Ascending aorta (tissue), 2 donors: ENCODE measurements around the gene FOXRED2. TPM values are rescaled to one million over a fixed set of nuclear protein-coding genes. Genes with fewer than 3 reads are reported as not detected.
"Not testable (repeated sequence)": the region's sequence is repeated elsewhere in the genome, so short reads cannot be mapped to it uniquely, and the experiment has no call there.

Experiments
- DNase-seq, 2 donors: peaks; one replicate each; pipeline ENCODE4 v3.0.0-alpha.2; 2019; ENCODE audit warnings: low spot score in 2 of 2
- H3K27ac ChIP-seq, 2 donors: fragments of 200-600 bp; sonication (generic); one replicate each; pipeline ENCODE4 v1.5.1; 2016 to 2017; ENCODE audit warnings: mild to moderate bottlenecking in 1 of 2
- H3K27me3 ChIP-seq: fragments of 200-600 bp; sonication (generic); one replicate; pipeline ENCODE4 v1.5.1; 2017
- H3K36me3 ChIP-seq, 2 donors: fragments of 200-600 bp; sonication (generic); one replicate each; pipeline ENCODE4 v1.5.1; 2016
- H3K4me1 ChIP-seq, 2 donors: fragments of 200-600 bp; sonication (generic); one replicate each; pipeline ENCODE4 v1.5.1; 2016 to 2017; ENCODE audit warnings: mild to moderate bottlenecking in 1 of 2
- H3K4me3 ChIP-seq, 2 donors: fragments of 200-600 bp; sonication (generic); one replicate each; pipeline ENCODE4 v1.5.1; 2016 to 2017; ENCODE audit warnings: mild to moderate bottlenecking in 1 of 2
- H3K9me3 ChIP-seq, 2 donors: fragments of 200-600 bp; sonication (generic); one replicate each; pipeline ENCODE4 v1.5.1; 2016
- CTCF ChIP-seq, 3 experiments: fragments of 200-600 bp in 2 of 3; fragments of 450-650 bp in 1 of 3; sonication (generic) in 2 of 3; IDR thresholded peaks; one replicate each; pipeline ENCODE4 v1.5.1; 2016 to 2019; ENCODE audit warnings: antibody characterized with exemption in 3 of 3, mild to moderate bottlenecking in 1 of 3, moderate library complexity in 1 of 3
- intact Hi-C: fragments of 100-400 bp; cut with DNase I; formaldehyde crosslinking; loops from one replicate; pipeline ENCODE4 v1.15.1; 2023
- total RNA-seq: library from RNA; depleted of rRNA; stranded (reverse); fragments of >200 nt; gene quantifications from one replicate; pipeline ENCODE4 v1.1.0, GENCODE V29; 2016

Gene FOXRED2
- total RNA-seq, 1 donor from 2014 or later: 25.9 TPM

DNA sequence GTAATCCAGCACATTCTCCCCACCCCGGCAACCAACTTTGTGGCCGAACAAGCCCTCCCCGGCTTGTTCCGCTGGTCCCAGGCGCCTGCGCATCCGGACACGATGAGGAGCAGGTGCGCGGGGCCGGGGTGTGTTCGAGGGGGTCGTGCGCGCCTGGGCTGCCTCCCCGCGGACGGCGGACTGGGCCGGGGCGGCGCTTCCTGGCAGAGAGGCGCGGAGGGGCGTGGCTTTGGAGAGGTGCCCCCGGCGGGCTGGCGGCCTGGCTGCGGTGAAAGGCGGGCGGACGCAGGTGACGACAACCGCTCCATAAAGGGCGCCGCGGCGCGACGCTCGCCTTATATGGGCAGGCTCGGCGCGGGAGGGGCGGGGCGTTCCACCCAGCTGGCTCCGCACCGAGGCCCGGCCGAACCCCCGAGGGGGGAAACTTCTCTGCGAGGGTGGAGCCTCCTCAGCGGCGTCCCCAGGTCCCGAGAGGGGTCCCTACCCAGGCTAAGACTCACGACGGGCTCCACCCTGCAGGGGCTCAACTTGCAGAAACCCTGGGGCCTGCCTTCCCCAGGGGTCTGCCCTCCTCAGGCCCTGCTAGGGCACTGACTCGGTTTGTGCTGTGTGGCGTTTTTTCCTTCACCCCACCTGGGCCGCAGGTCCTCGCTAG is 51.8 kb downstream of the FOXRED2 start:
- peak overlapping the region; percentile 94 to 98 for H3K27ac ChIP-seq
- no peaks in the 10 kb centered on the region for H3K27me3 ChIP-seq
- TF ChIP-seq CTCF (IDR thresholded peaks at IDR 0.05): no peak
- H3K4me3 ChIP-seq: peak overlapping the region; percentile 58 to 80
- peaks cover 30 to 42% of the 10 kb centered on the region in 2 donors for H3K4me1 ChIP-seq
- DNase-seq: peak; percentile 78 to 96
- intact Hi-C loops: no loop called here
- H3K9me3 ChIP-seq: no peaks in the 10 kb centered on the region
- H3K36me3 ChIP-seq: no peaks in the 10 kb centered on the region

DNA sequence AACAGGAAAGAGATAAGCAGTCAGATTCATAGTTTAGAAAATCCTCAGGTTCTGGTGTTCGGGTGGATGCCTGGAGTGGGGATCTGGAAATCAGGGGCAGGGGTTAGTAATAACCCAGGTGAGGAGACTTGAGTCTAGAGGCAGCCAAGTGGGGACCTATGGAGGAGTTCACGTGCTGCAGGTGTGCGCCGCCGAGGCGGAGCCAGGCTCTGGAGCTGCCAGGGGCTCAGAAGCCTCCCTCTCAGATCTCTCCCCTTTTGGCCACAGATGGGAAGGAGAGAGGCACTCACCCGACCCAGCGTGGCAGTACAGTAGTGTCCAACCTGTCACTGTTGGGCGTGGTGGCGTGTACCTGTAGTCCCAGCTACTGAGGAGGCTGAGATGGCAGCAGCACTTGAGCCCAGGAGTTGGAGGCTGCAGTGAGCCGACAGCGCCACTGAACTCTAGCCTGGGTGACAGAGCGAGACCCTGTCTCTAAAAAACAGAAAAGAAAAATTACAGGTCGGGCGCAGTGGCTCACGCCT is 52.9 kb downstream of the FOXRED2 start:
- H3K4me3 ChIP-seq: peak overlapping the region in 1 of 2 donors; percentile 80
- H3K27ac ChIP-seq: peak overlapping the region; percentile 94 to 98
- no peak for DNase-seq
- H3K4me1 ChIP-seq: peaks cover 30 to 42% of the 10 kb centered on the region in 2 donors
- no peaks in the 10 kb centered on the region for H3K9me3 ChIP-seq
- no peaks in the 10 kb centered on the region for H3K27me3 ChIP-seq
- no peaks in the 10 kb centered on the region for H3K36me3 ChIP-seq
- intact Hi-C loops: no loop called here
- TF ChIP-seq CTCF (IDR thresholded peaks at IDR 0.05): no peak

- DNase-seq, H3K4me3 ChIP-seq, H3K27me3 ChIP-seq, H3K9me3 ChIP-seq, intact Hi-C loops, H3K36me3 ChIP-seq: not testable (repeated sequence)
- H3K27ac ChIP-seq: peak overlapping the region; percentile 94 to 98
- H3K4me1 ChIP-seq: peaks cover 30 to 39% of the 10 kb centered on the region in 2 donors
These were observed 53.7 kb downstream of the FOXRED2 start for GRCh38 chr22:36452978-36453607.

GRCh38 chr22:36452250-36452977 is 54.4 kb downstream of the FOXRED2 start:
- intact Hi-C loops: no loop called here
- no peak for DNase-seq
- Histone ChIP-seq H3K27me3 (no peaks in the 10 kb centered on the region), H3K4me3 (no peak overlapping the region), H3K27ac (peak overlapping the region; percentile 94 to 98), H3K36me3 (no peaks in the 10 kb centered on the region), H3K4me1 (peaks cover 24 to 32% of the 10 kb centered on the region in 2 donors), H3K9me3 (no peaks in the 10 kb centered on the region)
- TF ChIP-seq CTCF (IDR thresholded peaks at IDR 0.05): no peak

DNA sequence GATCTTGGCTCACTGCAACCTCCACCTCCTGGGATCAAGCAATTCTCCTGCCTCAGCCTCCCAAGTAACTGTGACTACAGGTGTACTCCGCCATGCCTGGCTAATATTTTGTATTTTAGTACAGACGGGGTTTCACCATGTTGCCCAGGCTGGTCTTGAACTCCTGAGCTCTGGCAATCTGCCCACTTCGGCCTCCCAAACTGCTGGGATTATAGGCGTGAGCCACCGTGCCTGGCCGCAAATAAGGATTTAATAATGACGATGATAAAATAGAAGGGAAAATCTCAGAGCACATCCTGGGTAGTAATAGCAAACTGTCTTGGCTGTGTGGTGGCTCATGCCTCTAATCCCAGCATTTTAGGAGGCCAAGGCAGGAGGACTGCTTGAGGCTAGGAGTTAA is 55.9 kb downstream of the FOXRED2 start:
- not testable (repeated sequence) for H3K36me3 ChIP-seq, H3K27me3 ChIP-seq, DNase-seq, H3K9me3 ChIP-seq, H3K4me3 ChIP-seq
- intact Hi-C loops: loop anchor here (1.0 kb wide), 1 partner anchor 63 kb away; no protein-coding TSS in a partner anchor
- Histone ChIP-seq H3K27ac (peak overlapping the region; percentile 94 to 98), H3K4me1 (peaks cover 22 to 30% of the 10 kb centered on the region in 2 donors)

DNA sequence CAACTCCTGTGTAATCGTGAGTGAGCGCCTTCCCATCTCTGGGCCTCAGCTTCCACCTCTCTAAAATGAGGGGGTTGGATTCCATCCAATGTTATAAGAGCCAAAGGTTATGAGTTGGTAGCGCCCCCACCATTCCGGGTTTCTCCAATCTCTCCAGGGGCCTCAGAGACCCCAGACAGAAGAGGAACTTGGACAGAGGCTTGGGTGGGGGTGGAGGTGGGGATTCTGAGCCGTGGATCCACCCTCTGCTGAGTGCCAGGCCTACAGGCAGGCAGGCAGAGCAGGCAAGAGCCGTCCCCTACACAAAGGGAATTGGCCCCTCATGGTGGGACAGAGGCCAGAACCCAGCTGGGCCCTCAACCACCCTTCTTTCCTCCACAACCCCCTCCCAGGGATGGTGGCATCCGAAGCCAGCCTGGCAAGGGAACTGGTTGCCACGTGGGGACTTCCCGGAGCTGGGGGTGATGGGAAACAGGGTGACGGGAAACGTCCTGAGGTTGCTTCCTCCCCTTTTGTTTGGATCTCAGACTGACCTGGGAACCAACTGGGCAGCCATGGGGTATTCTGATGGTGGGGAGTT is 57.2 kb downstream of the FOXRED2 start:
- intact Hi-C loops: no loop called here
- H3K36me3 ChIP-seq: no peaks in the 10 kb centered on the region
- no peak for DNase-seq
- no peak overlapping the region for H3K4me3 ChIP-seq
- peaks cover 16 to 23% of the 10 kb centered on the region in 2 donors for H3K4me1 ChIP-seq
- TF ChIP-seq CTCF (IDR thresholded peaks at IDR 0.05): no peak
- H3K27me3 ChIP-seq: no peaks in the 10 kb centered on the region
- no peaks in the 10 kb centered on the region for H3K9me3 ChIP-seq
- peak overlapping the region; percentile 60 to 94 for H3K27ac ChIP-seq
